NAMALWA (cell line): ENCODE data around the gene ZMPSTE24.
"Not testable (repeated sequence)": the region's sequence is repeated elsewhere in the genome, so short reads cannot be mapped to it uniquely, and the experiment has no call there.

Experiments used
- DNase-seq: peaks from one replicate; pipeline ENCODE4 v3.0.0-alpha.2; 2015; ENCODE audit warnings: low spot score

The ZMPSTE24 gene

GRCh38 chr1:40318970-40319621, 61.1 kb downstream of the ZMPSTE24 start:
- DNase-seq = no peak

DNA sequence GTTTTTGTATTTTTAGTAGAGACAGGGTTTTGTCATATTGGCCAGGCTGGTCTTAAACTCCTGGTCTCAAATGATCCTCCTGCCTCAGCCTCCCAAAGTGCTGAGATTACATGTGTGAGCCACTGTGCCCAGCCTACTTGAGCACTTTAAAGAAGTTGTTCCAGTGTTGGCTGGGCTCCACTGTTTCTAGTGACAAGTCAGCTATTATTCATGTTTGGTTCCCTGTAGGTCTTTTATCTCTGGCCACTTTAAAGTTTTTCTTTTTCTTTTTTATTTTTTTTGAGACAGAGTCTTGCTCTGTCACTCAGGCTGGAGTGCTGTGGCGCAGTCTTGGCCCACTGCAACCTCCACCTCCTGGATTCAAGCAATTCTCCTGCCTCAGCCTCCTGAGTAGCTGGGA, 73.4 kb downstream of the ZMPSTE24 start:
- DNase-seq = not testable (repeated sequence)

DNA sequence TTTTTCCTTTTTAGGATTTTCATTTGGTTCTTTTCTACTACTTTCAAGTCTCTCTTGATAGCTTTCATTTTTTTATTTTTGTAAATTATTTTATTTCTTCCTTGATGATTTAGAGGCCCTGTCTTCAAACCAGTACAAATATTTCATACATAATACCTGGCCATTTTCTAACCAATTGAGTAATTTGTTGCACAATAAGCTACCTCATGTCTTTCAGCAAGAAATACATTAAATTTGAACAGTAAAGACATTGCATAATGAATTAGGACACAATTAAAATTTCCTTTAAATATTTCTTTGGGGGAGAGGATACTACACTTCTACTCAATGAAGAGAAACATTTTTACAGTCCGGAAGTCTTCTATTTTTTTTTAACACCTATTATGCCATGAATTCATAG, 74.7 kb downstream of the ZMPSTE24 start:
- no peak for DNase-seq

GRCh38 chr1:40337443-40337842, 79.4 kb downstream of the ZMPSTE24 start:
- DNase-seq = no peak

- peak; percentile 92 for DNase-seq
Measured at GRCh38 chr1:40338745-40339419, 80.8 kb downstream of the ZMPSTE24 start.

- no peak for DNase-seq
Measured at GRCh38 chr1:40339420-40340323, 81.6 kb downstream of the ZMPSTE24 start.

- peak; percentile 23 for DNase-seq
Measured at GRCh38 chr1:40341491-40342380, 83.7 kb downstream of the ZMPSTE24 start.

DNA sequence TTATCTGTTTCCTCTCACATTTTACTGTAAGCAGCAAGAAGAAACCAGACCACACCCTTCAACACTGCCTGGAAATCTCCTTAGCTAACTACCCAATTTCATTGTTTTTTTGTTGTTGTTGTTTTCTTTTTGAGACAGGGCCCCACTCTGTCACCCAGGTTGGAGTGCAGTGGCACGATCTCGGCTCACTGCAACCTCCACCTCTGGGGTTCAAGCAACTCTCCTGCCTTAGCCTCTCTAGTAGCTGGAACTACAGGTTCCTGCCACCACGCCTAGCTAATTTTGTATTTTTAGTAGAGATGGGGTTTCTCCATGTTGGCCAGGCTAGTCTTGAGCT, 84.3 kb downstream of the ZMPSTE24 start:
- DNase-seq = not testable (repeated sequence)
